IMR-90 (cell line): ENCODE measurements around the gene CARD14. TPM values are rescaled to one million over a fixed set of nuclear protein-coding genes. Genes with fewer than 3 reads are reported as not detected.

ENCODE experiments used
- ATAC-seq: fragments of 200-7000 bp; cut with Tn5 transposase; 2 replicates; pipeline ENCODE4 v1.9.1; 2020; ENCODE audit warnings: low read depth, mild to moderate bottlenecking, moderate library complexity
- BruUV-seq: library from RNA; stranded (reverse); fragments of 400-500 nt; replicated peaks from 2 replicates; lab custom pipeline; 2021; lab: Mats Ljungman, UMichigan
- CTCF ChIA-PET: fragments of 300-600 bp; formaldehyde crosslinking; extraction: SDS; loops from one replicate; lab custom pipeline; 2021; ENCODE audit warnings: antibody characterized with exemption; lab: Yijun Ruan, JAX
- POLR2A ChIA-PET: fragments of 300-600 bp; sonication (Branson Sonifier 250); formaldehyde crosslinking; loops from one replicate; lab custom pipeline; 2022; ENCODE audit warnings: antibody characterized with exemption; ENCODE audit not compliant: unreplicated experiment; lab: Charles Lee
- DNase-seq: peaks from one replicate; pipeline ENCODE4 v3.0.0; 2013
- H2AFZ ChIP-seq: replicated peaks from 2 replicates; pipeline ENCODE3; 2013; ENCODE audit warnings: low read length, mild to moderate bottlenecking; ENCODE audit not compliant: poor library complexity
- H2AK5ac ChIP-seq: 2 replicates; pipeline ENCODE4 v1.6.1; 2013; ENCODE audit warnings: low read depth, low read length, inconsistent platforms
- H2AK9ac ChIP-seq: replicated peaks from 2 replicates; pipeline ENCODE3; 2013; ENCODE audit warnings: mild to moderate bottlenecking, low read depth, low read length, moderate library complexity; ENCODE audit not compliant: poor library complexity
- H2BK120ac ChIP-seq: 2 replicates; pipeline ENCODE4 v1.6.1; 2013; ENCODE audit warnings: low read depth, low read length, inconsistent platforms
- H2BK15ac ChIP-seq: 3 replicates; pipeline ENCODE4 v1.6.1; 2013; ENCODE audit warnings: low read depth, low read length, inconsistent platforms
- H2BK20ac ChIP-seq: 2 replicates; pipeline ENCODE4 v1.6.1; 2013; ENCODE audit warnings: low read depth, mild to moderate bottlenecking, inconsistent platforms, low read length, moderate library complexity
- H2BK5ac ChIP-seq: 2 replicates; pipeline ENCODE4 v1.6.1; 2013; ENCODE audit warnings: mild to moderate bottlenecking, low read depth, low read length, inconsistent platforms; ENCODE audit not compliant: poor library complexity, severe bottlenecking
- H3K14ac ChIP-seq: replicated peaks from 2 replicates; pipeline ENCODE4 v1.6.1; 2013; ENCODE audit warnings: low read depth, low read length, inconsistent platforms
- H3K18ac ChIP-seq: 2 replicates; pipeline ENCODE4 v1.6.1; 2013; ENCODE audit warnings: low read depth, low read length, control low read depth
- H3K23ac ChIP-seq: 2 replicates; pipeline ENCODE4 v1.6.1; 2013; ENCODE audit warnings: low read depth, low read length, inconsistent platforms
- H3K27ac ChIP-seq: 2 replicates; pipeline ENCODE4 v1.5.1; 2013; ENCODE audit warnings: mild to moderate bottlenecking, control low read depth, low read length; ENCODE audit not compliant: insufficient read depth
- H3K27me3 ChIP-seq: 2 replicates; pipeline ENCODE4 v1.6.1; 2013; ENCODE audit warnings: low read length; ENCODE audit not compliant: control insufficient read depth, insufficient read depth
- H3K36me3 ChIP-seq: 2 replicates; pipeline ENCODE4 v1.6.1; 2013; ENCODE audit warnings: low read length, mixed read lengths; ENCODE audit not compliant: control insufficient read depth, insufficient read depth
- H3K4ac ChIP-seq: 2 replicates; pipeline ENCODE4 v1.6.1; 2013; ENCODE audit warnings: low read depth, low read length, inconsistent platforms
- H3K4me1 ChIP-seq: 2 replicates; pipeline ENCODE4 v1.6.1; 2013; ENCODE audit warnings: low read length, mixed read lengths; ENCODE audit not compliant: control insufficient read depth, insufficient read depth
- H3K4me2 ChIP-seq: 2 replicates; pipeline ENCODE4 v1.6.1; 2013; ENCODE audit warnings: low read depth, mild to moderate bottlenecking, control low read depth, low read length, moderate library complexity
- H3K4me3 ChIP-seq: 2 replicates; pipeline ENCODE4 v1.5.1; 2013; ENCODE audit warnings: low read depth, mild to moderate bottlenecking, control low read depth, low read length, moderate library complexity; ENCODE audit not compliant: insufficient read depth
- H3K56ac ChIP-seq: 2 replicates; pipeline ENCODE4 v1.6.1; 2013; ENCODE audit warnings: low read length, inconsistent platforms; ENCODE audit not compliant: insufficient read depth; ENCODE audit errors: extremely low read depth
- H3K79me1 ChIP-seq, 2 experiments: 2 replicates each; pipeline ENCODE4 v1.6.1; 2013; ENCODE audit warnings: low read length in 2 of 2, inconsistent platforms in 1 of 2, low read depth in 1 of 2
- H3K9ac ChIP-seq: 2 replicates; pipeline ENCODE4 v1.6.1; 2013; ENCODE audit warnings: low read depth, low read length, control low read depth
- H3K9me1 ChIP-seq: 2 replicates; pipeline ENCODE4 v1.6.1; 2013; ENCODE audit warnings: low read length, inconsistent platforms; ENCODE audit not compliant: insufficient read depth
- H3K9me3 ChIP-seq: 2 replicates; pipeline ENCODE4 v1.6.1; 2013; ENCODE audit warnings: low read length; ENCODE audit not compliant: control insufficient read depth, insufficient read depth
- H4K20me1 ChIP-seq: 2 replicates; pipeline ENCODE4 v1.6.1; 2013; ENCODE audit warnings: low read length, inconsistent platforms; ENCODE audit not compliant: insufficient read depth
- H4K5ac ChIP-seq: 2 replicates; pipeline ENCODE4 v1.6.1; 2013; ENCODE audit warnings: mild to moderate bottlenecking, low read depth, low read length, control low read depth
- H4K8ac ChIP-seq, 2 experiments: 2 replicates each; pipeline ENCODE4 v1.6.1; 2013; ENCODE audit warnings: low read depth in 2 of 2, low read length in 2 of 2, control low read depth in 1 of 2, inconsistent platforms in 1 of 2
- H4K91ac ChIP-seq: 2 replicates; pipeline ENCODE4 v1.6.1; 2013; ENCODE audit warnings: low read depth, low read length, inconsistent platforms; ENCODE audit not compliant: insufficient read depth
- BHLHE40 ChIP-seq: fragments of 150-350 bp; IDR thresholded peaks from 2 replicates; pipeline ENCODE4 v1.6.1; 2016; ENCODE audit warnings: mild to moderate bottlenecking, low read depth, low read length
- CEBPB ChIP-seq: IDR thresholded peaks from 2 replicates; pipeline ENCODE4 v1.6.1; 2012; ENCODE audit warnings: low read depth, low read length, improper control_type of control experiment
- CHD1 ChIP-seq: IDR thresholded peaks from 2 replicates; pipeline ENCODE4 v1.6.1; 2012; ENCODE audit warnings: low read depth, low read length, improper control_type of control experiment
- CTCF ChIP-seq: conservative IDR thresholded peaks from 2 replicates; pipeline ENCODE4 v1.5.1; 2012; ENCODE audit warnings: mild to moderate bottlenecking, low read depth, low read length, improper control_type of control experiment
- ELK1 ChIP-seq: fragments of 150-350 bp; IDR thresholded peaks from 2 replicates; pipeline ENCODE4 v1.6.1; 2016; ENCODE audit warnings: low read depth, mild to moderate bottlenecking, low read length, moderate library complexity, borderline replicate concordance
- FOS ChIP-seq: fragments of 150-350 bp; IDR thresholded peaks from 2 replicates; pipeline ENCODE4 v1.6.1; 2016; ENCODE audit warnings: low read depth, low read length
- MAFK ChIP-seq: IDR thresholded peaks from 2 replicates; pipeline ENCODE4 v1.6.1; 2012; ENCODE audit warnings: low read depth, low read length, improper control_type of control experiment
- MAZ ChIP-seq: IDR thresholded peaks from 2 replicates; pipeline ENCODE4 v1.6.1; 2012; ENCODE audit warnings: low read depth, mild to moderate bottlenecking, low read length, improper control_type of control experiment, moderate library complexity, borderline replicate concordance
- MXI1 ChIP-seq: IDR thresholded peaks from 2 replicates; pipeline ENCODE4 v1.6.1; 2012; ENCODE audit warnings: low read depth, mild to moderate bottlenecking, low read length, moderate library complexity, borderline replicate concordance
- NFE2L2 ChIP-seq: fragments of 150-350 bp; IDR thresholded peaks from 2 replicates; pipeline ENCODE4 v1.6.1; 2016; ENCODE audit warnings: low read depth, mild to moderate bottlenecking, low read length
- POLR2A ChIP-seq: IDR thresholded peaks from 2 replicates; pipeline ENCODE4 v1.6.1; 2012; ENCODE audit warnings: mild to moderate bottlenecking, low read depth, low read length
- RAD21 ChIP-seq: IDR thresholded peaks from 2 replicates; pipeline ENCODE4 v1.6.1; 2012; ENCODE audit warnings: low read length, improper control_type of control experiment
- RCOR1 ChIP-seq: IDR thresholded peaks from 2 replicates; pipeline ENCODE4 v1.6.1; 2012; ENCODE audit warnings: mild to moderate bottlenecking, low read length, improper control_type of control experiment; ENCODE audit not compliant: insufficient replicate concordance
- RFX5 ChIP-seq: IDR thresholded peaks from 2 replicates; pipeline ENCODE4 v1.8.0; 2012; ENCODE audit warnings: low read depth, mild to moderate bottlenecking, low read length, moderate library complexity
- SMC3 ChIP-seq: fragments of 150-350 bp; IDR thresholded peaks from 2 replicates; pipeline ENCODE4 v1.6.1; 2016; ENCODE audit warnings: low read depth, mild to moderate bottlenecking, antibody characterized with exemption, low read length, moderate library complexity
- USF2 ChIP-seq: fragments of 150-350 bp; IDR thresholded peaks from 2 replicates; pipeline ENCODE4 v1.6.1; 2017; ENCODE audit warnings: mild to moderate bottlenecking, antibody characterized with exemption, low read length, low read depth
- WGBS, 2 experiments: methylation state at CpG; one replicate each; pipeline versions ENCODE4 v1.1.5 to v1.1.7; 2013; ENCODE audit warnings: missing lambda C conversion rate in 2 of 2; ENCODE audit not compliant: insufficient read length in 1 of 2; ENCODE audit errors: extremely low coverage in 2 of 2; 5-methylcytosine and 5-hydroxymethylcytosine counted together
- dilution Hi-C: fragments of 300-500 bp; cut with HindIII; formaldehyde crosslinking; loops from one replicate; pipeline ENCODE4 v1.14.3; 2018; ENCODE audit warnings: low sequenced_read_pairs; ENCODE audit not compliant: unreplicated experiment
- in situ Hi-C: fragments of 300-500 bp; cut with MboI; formaldehyde crosslinking; loops from 3 replicates; pipeline ENCODE4 v1.14.3; 2019; ENCODE audit warnings: low sequenced_read_pairs, inconsistent platforms, mixed read lengths
- intact Hi-C: fragments of 100-400 bp; cut with micrococcal nuclease; formaldehyde crosslinking; loops from 2 replicates; pipeline ENCODE4 v1.10.0; 2022
- polyA plus RNA-seq, 3 experiments: library from polyadenylated mRNA; depleted of rRNA; stranded (reverse); fragments of >200 nt; gene quantifications; 2 replicates each; pipeline ENCODE4 v1.2.3, GENCODE V29; 2012; ENCODE audit warnings: low replicate concordance in 1 of 3
- total RNA-seq: library from RNA; depleted of rRNA; stranded (reverse); fragments of >200 nt; gene quantifications from 2 replicates; pipeline ENCODE4 v1.2.3, GENCODE V29; 2012

The CARD14 gene
- total and polyA plus RNA-seq, 2 of the 4 experiments (the other 2 are of a cell fraction): not detected

- no peak overlapping the region for H3K56ac ChIP-seq
- ATAC-seq (no peak), DNase-seq (no peak)
- no peak overlapping the region for H3K4me3 ChIP-seq
- H2AK9ac ChIP-seq: no peak overlapping the region
- H3K27ac ChIP-seq: no peak overlapping the region
- no peak overlapping the region for H2BK5ac ChIP-seq
- no peak overlapping the region for H3K18ac ChIP-seq
- no peak overlapping the region for H2AK5ac ChIP-seq
- H3K4me1 ChIP-seq: no peaks in the 10 kb centered on the region
- intact Hi-C loops (no loop called here), dilution Hi-C loops (no loop called here), in situ Hi-C loops (no loop called here)
- no peaks in the 10 kb centered on the region for H3K27me3 ChIP-seq
- H2BK15ac ChIP-seq: no peak overlapping the region
- H3K79me1 ChIP-seq: peaks cover 0 to 3% of the 10 kb centered on the region in 2 experiments; a peak in 2 of 4 replicates
- H2AFZ ChIP-seq: no peak overlapping the region
- no peak overlapping the region for H3K14ac ChIP-seq
- no peak overlapping the region for H3K4ac ChIP-seq
- ChIA-PET POLR2A (no interaction called here), CTCF (no interaction called here)
- no peak overlapping the region for H3K23ac ChIP-seq
- 86% methylated on average over 2 of the region's 4 CpGs; no CpG with 5 or more reads in 1 of the 2 experiments for WGBS, 2 experiments
- H2BK120ac ChIP-seq: no peak overlapping the region
- H3K36me3 ChIP-seq: peaks cover 39% of the 10 kb centered on the region
- peaks cover 4% of the 10 kb centered on the region for H3K9me1 ChIP-seq
- no peaks in the 10 kb centered on the region for H4K20me1 ChIP-seq
- H3K4me2 ChIP-seq: no peak overlapping the region
- no peak overlapping the region for H3K9ac ChIP-seq
- no peak overlapping the region for H4K91ac ChIP-seq
- no TSS peak for BruUV-seq
- no peak overlapping the region for H2BK20ac ChIP-seq
- H3K9me3 ChIP-seq: peaks cover 14% of the 10 kb centered on the region
- H4K8ac ChIP-seq: no peak overlapping the region
- TF ChIP-seq RAD21: no peak
- no peak for TF ChIP-seq USF2
- TF ChIP-seq RCOR1: no peak
- no peak for TF ChIP-seq FOS
- TF ChIP-seq CHD1: no peak
- no peak for TF ChIP-seq ELK1
- no peak for TF ChIP-seq MAZ
- TF ChIP-seq MAFK: no peak
- no peak for TF ChIP-seq CTCF
- TF ChIP-seq BHLHE40: no peak
- TF ChIP-seq SMC3: no peak
- TF ChIP-seq POLR2A: no peak
- no peak for TF ChIP-seq RFX5
- TF ChIP-seq MXI1: no peak
- no peak for TF ChIP-seq NFE2L2
- no peak for TF ChIP-seq CEBPB
- no peak overlapping the region for H4K5ac ChIP-seq
These were observed 59.2 kb downstream of the CARD14 start for GRCh38 chr17:80229011-80229410.
